Activated effector memory CD4-positive, alpha-beta T cell treated with anti-CD3 and anti-CD28 coated beads, Interleukin-2, amount 50 U/mL, for 16 hours (primary cell): ENCODE results near the gene ILDR2.
"Not testable (repeated sequence)": the region's sequence is repeated elsewhere in the genome, so short reads cannot be mapped to it uniquely, and the experiment has no call there.

Experiments used
- DNase-seq: peaks from one replicate; pipeline ENCODE4 v3.0.0-alpha.2; 2020

Gene ILDR2

DNA sequence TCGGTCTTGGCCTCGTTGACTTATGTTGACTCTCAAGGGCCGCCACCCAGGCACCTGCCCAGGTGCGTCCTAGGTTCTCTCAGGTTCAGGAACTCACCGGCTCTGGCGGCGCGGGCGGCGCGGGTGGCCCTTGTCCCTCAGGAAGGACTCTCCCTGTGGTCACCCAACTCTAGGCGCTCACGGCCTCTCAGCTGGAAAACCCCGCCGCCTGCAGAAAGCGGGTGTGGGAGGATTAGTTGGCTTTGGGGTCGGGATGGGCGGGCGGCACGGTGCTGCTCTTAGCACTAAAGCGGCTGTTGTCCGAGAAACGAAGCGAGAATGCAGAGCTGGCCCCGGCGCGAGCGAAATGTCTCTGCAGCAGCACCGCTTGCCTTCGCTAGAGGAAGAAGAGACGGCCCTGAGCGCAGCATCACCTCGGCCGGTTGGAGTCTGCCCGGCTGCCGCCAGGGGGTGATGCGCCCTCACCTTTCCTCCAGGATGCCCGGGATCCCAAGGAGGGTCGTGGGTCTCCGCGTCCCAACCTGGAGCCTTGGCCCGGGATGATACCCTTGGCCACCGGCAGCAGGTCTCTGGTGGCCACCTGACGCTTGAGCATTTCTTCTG lies 91.2 kb downstream of the ILDR2 start:
- DNase-seq = peak; percentile 68

DNA sequence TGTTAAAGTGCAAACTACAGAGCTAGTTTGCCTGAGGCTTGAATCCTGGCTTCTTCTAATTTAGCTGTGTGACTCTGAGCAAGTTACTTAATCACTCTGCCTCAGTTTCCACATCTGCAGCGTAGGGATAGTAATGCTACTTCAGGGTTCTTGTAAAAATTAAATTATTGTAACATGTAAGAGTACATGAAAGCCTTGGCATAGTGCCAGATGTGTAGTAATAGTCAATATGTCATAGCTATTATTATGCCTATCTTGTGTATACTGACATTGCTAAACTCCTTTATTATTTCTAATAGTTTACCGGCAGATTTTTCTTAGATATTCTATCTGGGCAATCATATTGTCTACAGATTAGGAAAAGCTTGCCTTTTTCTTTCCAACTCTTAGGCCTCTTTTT lies 92.4 kb downstream of the ILDR2 start:
- no peak for DNase-seq

DNA sequence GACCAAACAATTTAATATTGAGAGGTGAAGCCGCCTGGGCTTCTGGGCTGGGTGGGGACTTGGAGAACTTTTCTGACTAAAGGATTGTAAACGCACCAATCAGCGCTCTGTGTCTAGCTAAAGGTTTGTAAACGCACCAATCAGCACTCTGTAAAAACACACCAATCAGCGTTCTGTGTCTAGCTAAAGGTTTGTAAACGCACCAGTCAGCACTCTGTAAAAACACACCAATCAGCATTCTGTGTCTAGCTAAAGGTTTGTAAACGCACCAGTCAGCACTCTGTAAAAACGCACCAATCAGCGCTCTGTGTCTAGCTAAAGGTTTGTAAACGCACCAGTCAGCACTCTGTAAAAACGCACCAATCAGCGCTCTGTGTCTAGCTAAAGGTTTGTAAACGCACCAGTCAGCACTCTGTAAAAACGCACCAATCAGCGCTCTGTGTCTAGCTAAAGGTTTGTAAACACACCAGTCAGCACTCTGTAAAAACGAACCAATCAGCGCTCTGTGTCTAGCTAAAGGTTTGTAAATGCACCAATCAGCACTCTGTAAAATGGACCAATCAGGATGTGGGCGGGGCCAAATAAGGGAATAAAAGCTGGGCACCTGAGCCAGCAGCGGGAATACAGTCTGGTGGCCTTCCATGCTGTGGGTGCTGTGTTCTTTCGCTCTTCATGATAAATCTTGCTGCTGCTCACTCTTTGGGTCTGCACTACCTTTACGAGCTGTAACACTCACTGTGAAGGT lies 97.0 kb downstream of the ILDR2 start:
- not testable (repeated sequence) for DNase-seq

DNA sequence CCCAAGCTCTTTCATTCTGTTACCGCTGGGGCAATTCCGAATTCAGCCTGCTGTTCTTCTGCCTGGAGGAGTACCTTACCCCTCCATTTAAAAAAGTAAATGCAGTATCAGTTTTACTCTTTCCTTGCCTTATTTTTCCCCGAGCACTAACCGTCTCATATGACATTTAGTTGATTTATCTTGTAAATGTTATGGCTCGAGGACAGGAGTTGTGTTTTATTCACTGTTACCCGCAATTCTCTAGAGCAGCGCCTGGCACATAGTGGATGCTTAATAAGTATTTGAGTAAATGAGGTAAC lies 98.9 kb downstream of the ILDR2 start:
- no peak for DNase-seq

DNA sequence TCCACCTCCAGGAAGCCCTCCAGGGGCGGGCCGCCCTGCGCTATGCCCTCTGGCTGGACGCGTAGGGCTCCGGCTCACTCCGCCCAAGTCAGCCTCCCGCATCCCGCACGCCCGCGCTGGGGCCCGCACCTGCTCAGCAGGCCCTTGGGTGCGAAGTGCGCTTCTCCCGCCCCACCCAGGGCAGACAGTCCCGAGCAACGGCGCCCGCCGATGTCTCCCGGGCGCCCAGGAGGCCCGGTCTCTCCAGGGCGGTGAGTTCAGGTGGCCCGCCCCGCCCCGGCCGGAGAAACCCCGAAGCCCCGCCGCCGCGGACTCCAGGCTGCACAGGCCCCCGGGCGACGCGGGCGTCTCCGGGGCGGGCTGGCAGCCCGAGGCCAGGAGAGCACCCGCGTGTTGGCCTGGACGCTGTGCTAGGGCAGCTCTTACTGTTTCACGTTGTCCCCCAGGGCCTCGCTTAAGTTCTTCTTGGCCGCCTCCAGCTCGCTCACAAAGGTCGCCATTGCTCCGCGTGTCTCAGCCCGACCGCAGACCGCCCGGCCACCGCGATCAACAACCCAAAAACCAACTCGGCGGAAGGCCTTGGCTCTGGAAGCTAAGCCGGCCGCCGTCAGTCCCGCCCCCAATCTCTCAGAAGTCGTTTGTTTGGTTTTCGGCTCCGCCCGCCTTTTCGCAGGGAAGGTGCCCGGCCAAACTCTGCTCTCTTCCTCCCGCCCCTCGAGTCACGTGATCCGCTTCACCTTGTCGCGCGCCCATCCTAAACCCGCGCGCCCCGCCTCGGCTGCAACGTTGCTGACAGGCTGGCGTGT lies 99.4 kb downstream of the ILDR2 start, which contains the start of gene TADA1:
Gene TADA1, minus strand, starts transcription at position 531 of the 806 bp plus-strand sequence. Its CDS starts 31 bp downstream, at position 500.
- DNase-seq = peak; percentile 99

DNA sequence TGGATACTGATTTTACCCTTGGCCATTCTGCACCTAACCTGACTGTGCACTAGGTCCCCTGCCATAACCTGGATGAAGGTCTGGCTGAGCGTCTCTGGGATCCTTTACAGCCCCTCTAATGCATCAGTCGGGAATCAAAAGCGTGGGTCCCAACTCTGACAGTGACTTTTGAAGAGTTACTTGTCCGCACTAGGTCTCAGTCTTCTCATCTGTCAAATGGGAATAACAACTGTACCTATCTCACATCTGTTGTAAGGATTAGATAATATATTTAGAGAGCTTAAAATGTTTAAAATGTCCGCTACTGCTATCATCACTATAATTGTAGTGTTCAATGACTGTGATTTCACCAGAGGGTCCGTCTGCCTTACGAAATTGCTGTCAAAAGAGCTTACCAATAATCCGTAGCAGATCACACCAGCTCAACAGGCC lies 100.0 kb downstream of the ILDR2 start:
- DNase-seq = no peak

DNA sequence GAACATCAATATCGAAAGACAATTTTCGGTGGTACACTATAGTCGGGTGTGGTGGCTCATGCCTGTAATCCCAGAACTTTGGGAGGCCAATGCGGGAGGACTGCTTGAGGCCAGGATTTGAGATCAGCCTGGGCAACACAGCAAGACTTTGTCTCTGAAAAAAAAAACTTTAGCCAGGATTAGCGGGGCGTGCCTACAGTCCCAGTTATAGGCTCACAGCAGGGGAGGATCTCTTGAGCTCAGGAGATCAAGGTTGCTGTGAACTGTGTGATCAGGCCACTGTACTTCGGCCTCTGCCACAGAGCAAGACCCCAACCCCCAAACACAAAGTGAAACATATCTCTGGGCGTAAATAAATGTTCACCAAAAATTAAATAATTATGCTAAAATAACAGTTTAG lies 100.9 kb downstream of the ILDR2 start:
- no peak for DNase-seq

DNA sequence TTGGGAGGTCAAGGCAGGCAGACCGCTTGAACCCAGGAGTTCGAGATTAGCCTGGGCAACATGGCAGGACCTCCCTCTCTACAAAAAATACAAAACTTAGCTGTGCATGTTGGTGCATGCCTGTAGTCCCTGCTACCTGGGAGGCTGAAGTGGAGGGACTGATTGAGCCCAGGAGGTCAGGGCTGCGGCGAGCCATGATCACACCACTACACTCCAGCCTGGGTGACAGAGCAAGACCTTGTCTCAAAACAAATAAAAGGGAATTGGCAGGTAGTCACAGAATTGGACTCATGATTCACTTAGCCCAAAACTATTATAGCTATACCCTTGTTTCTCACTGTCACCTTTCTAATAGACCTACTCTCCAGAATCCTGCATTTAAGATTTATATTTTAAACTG lies 104.8 kb downstream of the ILDR2 start:
- DNase-seq = no peak

DNA sequence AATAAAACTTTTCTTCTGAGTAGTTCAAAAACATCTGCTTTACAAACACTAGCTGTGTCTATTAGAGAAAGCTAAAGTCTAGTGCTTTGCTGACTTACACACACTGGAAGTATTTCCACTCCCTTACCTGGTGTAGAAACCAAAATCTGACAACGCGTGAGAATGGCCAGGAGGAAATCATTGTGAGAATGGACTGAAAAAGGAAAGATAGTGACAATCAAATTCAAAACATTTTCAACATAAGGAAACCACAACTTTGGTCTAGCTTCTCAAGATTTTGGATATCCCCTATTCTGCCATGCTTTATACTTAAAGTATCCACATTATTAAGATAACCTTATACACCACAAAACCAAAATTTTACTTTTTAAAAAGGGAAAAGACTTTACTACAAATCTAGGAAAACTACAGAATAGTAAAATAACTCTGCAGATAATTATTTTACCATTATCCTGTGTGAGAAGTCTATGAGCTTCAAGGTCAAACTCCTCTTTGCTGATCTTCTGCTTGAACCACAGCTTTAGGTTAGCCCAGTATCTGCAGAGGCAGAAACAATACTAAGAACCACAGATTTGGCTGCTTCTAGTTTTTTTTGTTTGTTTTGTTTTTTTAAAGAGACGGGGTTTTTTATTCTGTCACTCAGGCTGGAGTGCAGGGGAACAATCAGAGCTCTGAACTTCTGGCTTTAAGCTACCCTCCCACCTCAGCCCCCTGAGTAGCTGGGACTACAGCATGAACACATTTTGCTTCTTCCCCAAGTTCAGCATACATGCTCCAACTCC lies 105.8 kb downstream of the ILDR2 start:
- DNase-seq = no peak

DNA sequence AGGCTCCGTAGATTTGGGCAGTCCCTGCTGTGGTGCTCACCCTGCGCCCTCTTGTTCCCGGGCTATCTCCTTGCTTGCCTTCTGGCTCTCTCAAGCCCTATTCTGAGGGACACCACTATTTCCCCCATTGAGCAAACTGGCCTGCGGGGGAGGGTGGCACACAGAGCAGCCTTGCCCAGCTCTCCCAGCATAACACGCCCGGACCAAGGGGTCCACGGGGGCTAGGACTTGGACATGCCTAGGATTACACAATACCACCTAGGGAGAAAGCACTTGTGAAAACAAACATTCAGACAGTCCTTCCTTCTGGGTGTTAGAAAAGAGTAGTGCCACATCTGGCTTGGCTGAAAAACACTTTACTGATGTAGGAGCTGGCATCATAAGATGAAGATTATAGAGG lies 106.7 kb downstream of the ILDR2 start:
- no peak for DNase-seq

DNA sequence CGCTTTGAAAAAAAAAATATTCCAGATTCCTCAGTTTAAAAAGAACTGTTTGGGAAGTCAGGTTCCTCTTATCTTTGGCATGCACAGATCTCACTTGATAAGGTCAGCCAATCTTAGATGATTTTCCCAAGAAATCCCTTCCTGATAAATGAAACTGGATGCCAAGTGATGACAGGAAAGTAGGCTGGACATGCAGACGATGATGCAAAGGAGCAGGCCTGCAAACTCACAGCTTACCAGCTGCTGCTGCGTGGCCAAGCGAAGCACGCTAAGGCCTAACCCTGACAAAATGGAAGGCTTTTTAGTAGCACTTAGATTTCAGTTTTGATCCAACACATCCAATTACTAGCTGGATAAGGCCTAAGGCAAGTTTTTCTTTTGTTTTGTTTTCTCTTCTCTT lies 109.4 kb downstream of the ILDR2 start:
- no peak for DNase-seq

DNA sequence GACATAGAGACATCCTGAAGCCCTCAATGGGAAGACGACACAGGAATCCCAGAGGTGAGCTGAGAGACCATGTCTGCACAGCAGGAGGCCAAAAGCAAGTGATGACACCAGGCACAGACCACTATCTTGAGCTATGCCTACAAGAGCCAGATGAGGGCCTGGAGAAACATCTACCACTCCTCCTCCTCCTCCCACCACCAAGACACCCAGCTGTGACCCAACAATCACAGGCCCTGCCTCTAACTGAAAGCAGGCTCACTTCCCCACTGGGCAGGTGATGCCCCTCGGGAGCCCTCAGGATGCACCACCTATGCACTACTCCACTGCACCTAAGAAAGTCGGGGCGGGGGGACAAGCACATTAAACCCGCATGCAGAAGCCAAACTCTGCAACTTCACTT lies 115.7 kb downstream of the ILDR2 start:
- DNase-seq = no peak

DNA sequence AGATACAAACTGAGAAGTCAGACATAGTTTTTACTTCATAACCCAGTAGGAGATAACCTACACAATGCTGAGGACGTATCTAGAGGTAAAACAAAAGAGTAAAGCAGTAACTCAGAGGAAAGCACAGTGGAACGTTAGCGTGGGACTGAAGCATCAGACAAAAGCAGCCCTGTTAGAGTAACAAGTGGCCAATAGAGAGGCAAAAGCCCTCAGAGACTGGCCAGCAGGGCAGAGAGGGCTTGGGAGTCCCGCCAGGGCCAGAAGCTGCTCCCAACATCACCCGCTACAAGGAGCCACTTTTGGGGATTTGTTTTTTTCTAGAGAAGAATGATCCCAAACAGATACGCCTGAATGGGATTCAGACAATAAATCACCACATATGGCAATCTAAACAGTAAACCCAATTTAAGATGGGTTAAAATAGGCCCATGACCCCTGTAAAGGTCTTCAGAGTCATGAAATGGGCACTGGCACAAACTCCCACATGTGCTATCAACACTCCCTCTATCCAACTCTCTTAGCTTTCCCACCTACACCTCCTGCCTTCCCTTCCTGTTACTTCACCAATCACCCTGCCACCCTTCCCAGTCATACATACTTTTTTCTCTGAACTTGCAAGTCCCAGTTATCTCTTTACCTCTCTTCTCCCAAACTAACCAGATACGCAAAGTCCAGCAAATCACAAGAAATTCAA lies 116.5 kb downstream of the ILDR2 start:
- DNase-seq = no peak
